HCT116 (cell line): ENCODE data around the gene MED13L.

ENCODE experiments used
- CTCF ChIP-seq, 3 experiments: fragments of 200-600 bp in 1 of 3; sonication (generic) in 1 of 3; IDR thresholded peaks in 2 of 3; conservative IDR thresholded peaks in 1 of 3; 2 replicates each; pipeline ENCODE4 v1.5.1; 2012 to 2017; ENCODE audit warnings: low read depth in 2 of 3, low read length in 2 of 3, antibody characterized with exemption in 1 of 3, borderline replicate concordance in 1 of 3, control low read depth in 1 of 3, mild to moderate bottlenecking in 1 of 3, mixed read lengths in 1 of 3, mixed run types in 1 of 3, moderate library complexity in 1 of 3; ENCODE audit not compliant: insufficient read depth in 1 of 3
- JUND ChIP-seq: IDR thresholded peaks from 2 replicates; pipeline ENCODE4 v1.6.1; 2012
- SRF ChIP-seq: IDR thresholded peaks from 2 replicates; pipeline ENCODE4 v1.6.1; 2012; ENCODE audit warnings: low read depth

- TF ChIP-seq JUND, result no peak
- no peak for TF ChIP-seq CTCF (IDR thresholded peaks at IDR 0.05 in 2 of 3, conservative IDR thresholded peaks at IDR 0.05 in 1 of 3; ENCODE audit: borderline replicate concordance in 1 of 3, insufficient read depth in 1 of 3, low read depth in 2 of 3, low read length in 2 of 3)
- TF ChIP-seq SRF, result no peak
Observed at GRCh38 chr12:115979851-115980250, 297.6 kb downstream of the MED13L start.
